ENCODE measurements around the gene GSTM3. TPM values are rescaled to one million over a fixed set of nuclear protein-coding genes. Genes with fewer than 3 reads are reported as not detected.
"Not testable (repeated sequence)": the region's sequence is repeated elsewhere in the genome, so short reads cannot be mapped to it uniquely, and the experiment has no call there.

Gene GSTM3
- total RNA-seq, 2 donors from 2014 or later, result 5.5 to 10.3 TPM

GRCh38 chr1:109684777-109685176, 56.1 kb downstream of the GSTM3 start:
- H3K27me3 ChIP-seq (ENCODE audit: control insufficient read depth, insufficient read depth, low read length, poor library complexity, severe bottlenecking); H3K9me3 Mint-ChIP-seq; H3K9me3 ChIP-seq (ENCODE audit: control insufficient read depth, low read length); H3K9ac ChIP-seq (ENCODE audit: extremely low read depth, low read length, poor library complexity, severe bottlenecking); H3K27ac Mint-ChIP-seq; H3K27ac ChIP-seq (ENCODE audit: low read depth, low read length); H3K4me1 Mint-ChIP-seq; DNase-seq; H3K36me3 ChIP-seq (ENCODE audit: control insufficient read depth, insufficient read depth, low read length); H3K4me3 Mint-ChIP-seq; H3K36me3 Mint-ChIP-seq (ENCODE audit: low read depth); H3K4me3 ChIP-seq (ENCODE audit: low read length); H3K4me1 ChIP-seq (ENCODE audit: control insufficient read depth, insufficient read depth, low read length); H3K27me3 Mint-ChIP-seq (ENCODE audit: insufficient read depth): not testable (repeated sequence)
- WGBS, 2 experiments (ENCODE audit: insufficient coverage in 1 of 2, insufficient read length in 1 of 2), result no CpG with 5 or more reads among the region's 6 CpGs

Other genes with a start within 250 kb of the GSTM3 start
- gene CYB561D1, start 246.9 kb downstream of the GSTM3 start, total RNA-seq, result 1 to 10 TPM; 4.8 to 6.5 TPM
- 1 to 10 TPM; 2.4 to 2.7 TPM for gene AMIGO1, start 231.3 kb downstream of the GSTM3 start, total RNA-seq
- gene GPR61, start 201.2 kb downstream of the GSTM3 start, total RNA-seq, result under 1 TPM in 1 of 2 donors, not detected in 1; 0.93 TPM
- gene GNAI3, start 192.4 kb downstream of the GSTM3 start, total RNA-seq, result 10 to 100 TPM; 10.1 to 10.9 TPM
- not detected for gene GNAT2, start 121.4 kb downstream of the GSTM3 start, total RNA-seq
- 10 to 100 TPM; 55.7 to 69.3 TPM for gene AMPD2, start 121.2 kb downstream of the GSTM3 start, total RNA-seq
- 10 to 100 TPM; 20.1 to 28.5 TPM for gene GSTM4, start 84.9 kb downstream of the GSTM3 start, total RNA-seq
- gene GSTM2, start 73.0 kb downstream of the GSTM3 start, total RNA-seq, result 10 to 100 TPM; 18.4 to 30.3 TPM
- 10 to 100 TPM; 23.0 to 65.6 TPM for gene GSTM1, start 53.2 kb downstream of the GSTM3 start, total RNA-seq
- gene GSTM5, start 28.8 kb downstream of the GSTM3 start, total RNA-seq, result under 1 TPM; 0.13 to 0.70 TPM
- not detected for gene EPS8L3, start 22.9 kb upstream of the GSTM3 start, total RNA-seq
- gene CSF1, start 169.8 kb upstream of the GSTM3 start, total RNA-seq, result 1 to 10 TPM; 1.0 to 2.1 TPM
- 10 to 100 TPM; 78.9 to 96.0 TPM for gene AHCYL1, start 243.7 kb upstream of the GSTM3 start, total RNA-seq